Pancreas (tissue), 10 donors: ENCODE data around the gene LTC4S. TPM values are rescaled to one million over a fixed set of nuclear protein-coding genes. Genes with fewer than 3 reads are reported as not detected.

Experiments
- ATAC-seq, 4 donors: fragments of 200-7000 bp; cut with Tn5 transposase; one replicate each; pipeline versions ENCODE4 v1.8.0 to v1.9.1; 2020; ENCODE audit warnings: mild to moderate bottlenecking in 4 of 4, moderate library complexity in 4 of 4
- DNase-seq, 6 donors: peaks; one replicate each; pipeline ENCODE4 v3.0.0-alpha.2; 2020
- FAIRE-seq: peaks from 2 replicates; lab custom pipeline; 2012; peaks lifted over from hg19 to GRCh38; lab: Jason Lieb, UNC
- H3K27ac ChIP-seq, 4 donors: fragments of 200-600 bp; sonication (generic); 1 replicate in 3 of 4; 2 replicates in 1 of 4; pipeline versions ENCODE4 v1.5.0 to v1.8.0; 2020
- H3K27me3 ChIP-seq, 4 donors: fragments of 200-600 bp; one replicate each; pipeline ENCODE4 v1.8.0; 2021
- H3K36me3 ChIP-seq, 3 donors: fragments of 200-600 bp; sonication (generic) in 1 of 3; one replicate each; pipeline versions ENCODE4 v1.5.0 to v1.8.0; 2020 to 2021
- H3K4me1 ChIP-seq, 3 donors: fragments of 200-600 bp; one replicate each; pipeline ENCODE4 v1.8.0; 2021
- H3K4me3 ChIP-seq, 4 donors: fragments of 200-600 bp; sonication (generic) in 2 of 4; one replicate each; pipeline versions ENCODE4 v1.5.0 to v1.8.0; 2020 to 2021
- H3K9me3 ChIP-seq, 4 donors: fragments of 200-600 bp; one replicate each; pipeline ENCODE4 v1.8.0; 2021
- CTCF ChIP-seq, 4 donors: fragments of 200-600 bp; sonication (generic) in 3 of 4; IDR thresholded peaks; one replicate each; pipeline versions ENCODE4 v1.5.0 to v1.8.0; 2021; ENCODE audit warnings: antibody characterized with exemption in 4 of 4
- WGBS, 2 donors: extraction: QIAGEN DNeasy Blood & Tissue Kit; methylation state at CpG; one replicate each; pipeline ENCODE4 v1.1.7; 2013; 5-methylcytosine and 5-hydroxymethylcytosine counted together
- intact Hi-C, 3 donors: fragments of 100-400 bp; cut with DNase I; formaldehyde crosslinking; loops; one replicate each; pipeline versions ENCODE4 v1.11.1 to v1.14.2; 2022
- microRNA-seq, 2 donors: library from miRNA; unstranded; fragments of <30 nt; microRNA quantifications; one replicate each; pipeline versions ENCODE4 to v1.1.0, GENCODE V29; 2019 to 2020
- polyA plus RNA-seq, 2 donors: library from polyadenylated mRNA; stranded (reverse); fragments of 200-250 nt; gene quantifications; one replicate each; pipeline ENCODE4 v1.2.3, GENCODE V29; 2013
- total RNA-seq, 6 donors: library from RNA; stranded (reverse); fragmentation: NEBNext Ultra II Directional in 4 of 6; extraction: Animal tissue kit (Norgen Biotek cat#: 25700) in 4 of 6; gene quantifications; one replicate each; pipeline versions ENCODE4 v1.2.1 to v1.2.4, GENCODE V29; 2021 to 2023
- donor health status: healthy with polysubstance abuse.
- donor health status: DM: no; HTN: no; CAD: no; lungs with moderate emphysema.
- donor health status: DM: no; HTN: no; CAD: no.
- donor health status: control.
- donor health status: control.
- donor health status: Bipolar disorder and iron deficiency.
- donor health status: DM: yes; HTN: yes; CAD: no.
- donor health status: DM: no; HTN: no; CAD: no.
- donor health status: DM: no; HTN: no; CAD: no.
- donor health status: DM: yes; HTN: yes; CAD: no.

The LTC4S gene
- total and polyA plus RNA-seq, 8 donors, result 1.1 to 10.9 (median 4.8) TPM

GRCh38 chr5:179839328-179840256 is 45.8 kb downstream of the LTC4S start:
- DNase-seq (peak; percentile 74 to 92 (median 84)), ATAC-seq (peak; percentile 53 to 86 (median 82)), FAIRE-seq (no peak)
- WGBS, 2 donors, result 47 to 52% methylated on average over 16 of the region's 16 CpGs
- Histone ChIP-seq H3K9me3 (no peaks in the 10 kb centered on the region), H3K4me1 (peaks cover 10 to 23% (median 20%) of the 10 kb centered on the region in 3 donors), H3K36me3 (peaks cover 10 to 35% (median 17%) of the 10 kb centered on the region in 3 donors), H3K27ac (peak overlapping the region in 2 of 4 donors; percentile 26 to 46), H3K27me3 (no peaks in the 10 kb centered on the region), H3K4me3 (no peak overlapping the region)
- TF ChIP-seq CTCF (IDR thresholded peaks at IDR 0.05), result no peak
- intact Hi-C loops, result no loop called here

GRCh38 chr5:179840321-179840720 is 46.5 kb downstream of the LTC4S start:
- 92 to 95% methylated on average over 11 of the region's 11 CpGs for WGBS, 2 donors
- no peak for FAIRE-seq
- ATAC-seq, result peak in 1 of 4 donors; percentile 0
- Histone ChIP-seq H3K4me1 (peaks cover 10 to 23% (median 20%) of the 10 kb centered on the region in 3 donors), H3K36me3 (peaks cover 10 to 34% (median 17%) of the 10 kb centered on the region in 3 donors), H3K27ac (no peak overlapping the region), H3K27me3 (no peaks in the 10 kb centered on the region), H3K9me3 (no peaks in the 10 kb centered on the region), H3K4me3 (no peak overlapping the region)
- TF ChIP-seq CTCF (IDR thresholded peaks at IDR 0.05), result no peak
- intact Hi-C loops, result no loop called here
- DNase-seq, result peak in 3 of 6 donors; percentile 31 to 43 (median 42)

GRCh38 chr5:179840766-179841165 is 47.0 kb downstream of the LTC4S start:
- Histone ChIP-seq H3K9me3 (no peaks in the 10 kb centered on the region), H3K36me3 (peaks cover 10 to 30% (median 17%) of the 10 kb centered on the region in 3 donors), H3K27me3 (no peaks in the 10 kb centered on the region), H3K27ac (peak overlapping the region in 2 of 4 donors; percentile 26 to 33), H3K4me1 (peaks cover 10 to 23% (median 20%) of the 10 kb centered on the region in 3 donors), H3K4me3 (no peak overlapping the region)
- WGBS, 2 donors, result 81 to 87% methylated on average over 17 of the region's 17 CpGs
- ATAC-seq, result peak in 1 of 4 donors; percentile 4
- no peak for TF ChIP-seq CTCF (IDR thresholded peaks at IDR 0.05)
- peak in 2 of 6 donors; percentile 28 to 67 for DNase-seq
- intact Hi-C loops, result no loop called here
- no peak for FAIRE-seq

- FAIRE-seq, result no peak
Observed at GRCh38 chr5:179841621-179842020, 47.8 kb downstream of the LTC4S start.

More at GRCh38 chr5:179841621-179842020, 47.8 kb downstream of the LTC4S start:
- H3K36me3 ChIP-seq, result peaks cover 7 to 21% (median 9%) of the 10 kb centered on the region in 3 donors
- no peak overlapping the region for H3K4me3 ChIP-seq
- H3K27ac ChIP-seq, result peak overlapping the region in 2 of 4 donors; percentile 26 to 33
- no peak for TF ChIP-seq CTCF (IDR thresholded peaks at IDR 0.05)
- ATAC-seq (peak; percentile 31 to 74 (median 66)), DNase-seq (peak; percentile 58 to 87 (median 78))
- H3K27me3 ChIP-seq, result no peaks in the 10 kb centered on the region
- intact Hi-C loops, result no loop called here
- H3K4me1 ChIP-seq, result peaks cover 10 to 20% (median 16%) of the 10 kb centered on the region in 3 donors
- H3K9me3 ChIP-seq, result no peaks in the 10 kb centered on the region
- 52 to 65% methylated on average over 9 of the region's 9 CpGs for WGBS, 2 donors

Small RNA genes lying within 50 kb of the gene (microRNA-seq; reads per million reads assigned to microRNA genes)
- gene MIR1229, result 1.5 to 2.1 reads per million in 2 donors

Other genes with a start within 250 kb of the LTC4S start
- 10 to 100 TPM; 16.4 to 31.6 (median 17.6) TPM for gene RUFY1, start 243.4 kb upstream of the LTC4S start, total RNA-seq
- 10 to 100 TPM; 31.8 to 35.8 TPM for gene RUFY1, start 243.4 kb upstream of the LTC4S start, polyA plus RNA-seq
- 100 to 1,000 TPM; 210 to 384 (median 269) TPM for gene HNRNPH1, start 170.3 kb upstream of the LTC4S start, total RNA-seq
- gene HNRNPH1, start 170.3 kb upstream of the LTC4S start, polyA plus RNA-seq, result 100 to 1,000 TPM; 341 to 395 TPM
- not detected for gene CBY3, start 113.0 kb upstream of the LTC4S start, total RNA-seq
- not detected for gene CBY3, start 113.0 kb upstream of the LTC4S start, polyA plus RNA-seq
- gene CANX, start 95.0 kb upstream of the LTC4S start, total RNA-seq, result 100 to 1,000 TPM; 353 to 633 (median 516) TPM
- gene CANX, start 95.0 kb upstream of the LTC4S start, polyA plus RNA-seq, result 100 to 1,000 TPM in 1 of 2 donors, 10 to 100 TPM in 1; 66.3 to 117 TPM
- 10 to 100 TPM; 10.7 to 18.0 (median 11.5) TPM for gene MAML1, start 61.2 kb upstream of the LTC4S start, total RNA-seq
- 1 to 10 TPM; 7.1 TPM for gene MAML1, start 61.2 kb upstream of the LTC4S start, polyA plus RNA-seq
- gene MGAT4B, start 12.9 kb downstream of the LTC4S start, total RNA-seq, result 10 to 100 TPM; 33.7 to 97.5 (median 45.9) TPM
- 10 to 100 TPM; 58.7 to 65.4 TPM for gene MGAT4B, start 12.9 kb downstream of the LTC4S start, polyA plus RNA-seq
- 100 to 1,000 TPM; 159 to 261 (median 228) TPM for gene SQSTM1, start 26.9 kb downstream of the LTC4S start, total RNA-seq
- 100 to 1,000 TPM; 125 to 166 TPM for gene SQSTM1, start 26.9 kb downstream of the LTC4S start, polyA plus RNA-seq
- gene MRNIP, start 64.8 kb downstream of the LTC4S start, total RNA-seq, result 10 to 100 TPM in 5 of 6 donors, 1 to 10 TPM in 1; 8.6 to 19.1 (median 13.6) TPM
- gene MRNIP, start 64.8 kb downstream of the LTC4S start, polyA plus RNA-seq, result 10 to 100 TPM; 49.2 to 53.1 TPM
- gene TBC1D9B, start 113.9 kb downstream of the LTC4S start, total RNA-seq, result 10 to 100 TPM; 42.1 to 77.4 (median 49.8) TPM
- gene TBC1D9B, start 113.9 kb downstream of the LTC4S start, polyA plus RNA-seq, result 10 to 100 TPM; 69.7 to 87.2 TPM